Gastrocnemius medialis (tissue), 4 donors: ENCODE results near the gene CARD11. TPM values are rescaled to one million over a fixed set of nuclear protein-coding genes. Genes with fewer than 3 reads are reported as not detected.
A peak's percentile ranks its signal among the peaks of the same experiment; 100 is the strongest.

ENCODE experiments used
- ATAC-seq, 2 donors: fragments of 150-250 bp; one replicate each; pipeline ENCODE4 v1.9.1; 2016
- DNase-seq, 2 donors: peaks; one replicate each; pipeline ENCODE4 v3.0.0-alpha.2; 2019
- H3K27ac ChIP-seq, 4 donors: fragments of 200-600 bp; sonication (generic); 1 replicate in 1 of 4; 2 replicates in 3 of 4; pipeline ENCODE4 v1.5.1; 2016 to 2018; ENCODE audit warnings: mild to moderate bottlenecking in 2 of 4, moderate library complexity in 1 of 4
- H3K27me3 ChIP-seq, 3 donors: fragments of 200-600 bp; sonication (generic) in 2 of 3; 1 replicate in 1 of 3; 2 replicates in 2 of 3; pipeline versions ENCODE4 v1.5.1 to v1.6.0; 2016 to 2019; ENCODE audit warnings: mild to moderate bottlenecking in 1 of 3, moderate library complexity in 1 of 3
- H3K36me3 ChIP-seq, 2 donors: fragments of 200-600 bp; sonication (generic) in 1 of 2; one replicate each; pipeline ENCODE4 v1.5.1; 2017 to 2018
- H3K4me1 ChIP-seq, 2 donors: fragments of 200-600 bp; sonication (generic) in 1 of 2; one replicate each; pipeline ENCODE4 v1.5.1; 2016 to 2017; ENCODE audit warnings: mild to moderate bottlenecking in 2 of 2
- H3K4me3 ChIP-seq, 4 donors: fragments of 200-600 bp; sonication (generic) in 3 of 4; 1 replicate in 1 of 4; 2 replicates in 3 of 4; pipeline ENCODE4 v1.5.1; 2016 to 2019; ENCODE audit warnings: mild to moderate bottlenecking in 2 of 4
- H3K9me3 ChIP-seq, 3 donors: fragments of 200-600 bp; sonication (generic) in 2 of 3; 1 replicate in 1 of 3; 2 replicates in 2 of 3; pipeline ENCODE4 v1.5.1; 2016 to 2019
- POLR2A ChIP-seq, 2 donors: fragments of 450-650 bp; IDR thresholded peaks; one replicate each; pipeline ENCODE4 v1.6.1; 2017; ENCODE audit warnings: antibody characterized with exemption in 2 of 2, mild to moderate bottlenecking in 2 of 2, moderate library complexity in 2 of 2
- in situ Hi-C, 4 donors: fragments of 200-750 bp; cut with MboI; loops; one replicate each; pipeline versions ENCODE4 v1.15.0 to v1.8.0; 2017; ENCODE audit warnings: low sequenced_read_pairs in 4 of 4
- intact Hi-C: fragments of 100-400 bp; cut with DNase I; formaldehyde crosslinking; loops from one replicate; pipeline ENCODE4 v1.15.1; 2023; ENCODE audit warnings: low total_unique reads
- total RNA-seq, 4 donors: library from RNA; depleted of rRNA; stranded (reverse); fragments of >200 nt; gene quantifications; one replicate each; pipeline versions ENCODE4 v1.1.0 to v1.2.3, GENCODE V29; 2016
- TF ChIP-seq, protein P1 (sequence below), 5 experiments: fragments of 450-650 bp in 3 of 5; fragments of 200-600 bp in 2 of 5; sonication (generic) in 2 of 5; IDR thresholded peaks in 4 of 5; conservative IDR thresholded peaks in 1 of 5; 1 replicate in 4 of 5; 2 replicates in 1 of 5; pipeline ENCODE4 v1.5.1; 2016 to 2019; ENCODE audit warnings: antibody characterized with exemption in 5 of 5, mild to moderate bottlenecking in 3 of 5, moderate library complexity in 3 of 5

The CARD11 gene
- total RNA-seq, 4 donors from 2014 or later, result 0.13 TPM; not detected in 3

DNA sequence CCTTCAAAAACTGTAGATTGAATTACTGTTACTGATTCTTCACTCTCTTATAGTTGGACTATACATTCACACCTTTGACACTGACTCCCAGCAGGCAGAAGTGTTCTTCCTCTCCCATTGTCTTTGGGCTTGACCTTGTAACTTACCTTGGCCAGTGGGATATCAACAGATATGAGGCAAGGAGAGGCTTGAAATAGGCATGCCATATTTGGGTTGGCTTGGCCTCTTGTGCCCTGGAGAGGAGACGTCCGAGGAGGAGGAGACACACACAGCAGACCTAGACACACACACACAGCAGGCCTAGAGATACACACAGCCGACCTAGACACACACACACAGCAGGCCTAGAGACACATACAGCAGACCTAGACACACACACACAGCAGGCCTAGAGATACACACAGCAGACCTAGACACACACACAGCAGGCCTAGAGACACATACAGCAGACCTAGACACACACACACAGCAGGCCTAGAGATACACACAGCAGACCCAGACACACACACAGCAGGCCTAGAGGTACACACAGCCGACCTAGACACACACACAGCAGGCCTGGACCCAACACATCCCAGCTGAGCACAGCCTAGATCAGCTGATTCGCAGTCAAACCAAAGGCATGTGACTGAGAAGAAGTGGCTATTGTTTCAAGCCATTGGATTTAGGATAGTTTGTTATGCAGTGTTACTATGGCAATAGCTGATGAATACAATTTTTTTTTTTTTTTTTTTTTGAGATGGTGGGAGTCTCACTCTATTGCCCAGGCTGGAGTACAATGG lies 187.1 kb downstream of the CARD11 start:
- no peak for TF ChIP-seq POLR2A (IDR thresholded peaks at IDR 0.05)
- TF ChIP-seq, protein P1, sequence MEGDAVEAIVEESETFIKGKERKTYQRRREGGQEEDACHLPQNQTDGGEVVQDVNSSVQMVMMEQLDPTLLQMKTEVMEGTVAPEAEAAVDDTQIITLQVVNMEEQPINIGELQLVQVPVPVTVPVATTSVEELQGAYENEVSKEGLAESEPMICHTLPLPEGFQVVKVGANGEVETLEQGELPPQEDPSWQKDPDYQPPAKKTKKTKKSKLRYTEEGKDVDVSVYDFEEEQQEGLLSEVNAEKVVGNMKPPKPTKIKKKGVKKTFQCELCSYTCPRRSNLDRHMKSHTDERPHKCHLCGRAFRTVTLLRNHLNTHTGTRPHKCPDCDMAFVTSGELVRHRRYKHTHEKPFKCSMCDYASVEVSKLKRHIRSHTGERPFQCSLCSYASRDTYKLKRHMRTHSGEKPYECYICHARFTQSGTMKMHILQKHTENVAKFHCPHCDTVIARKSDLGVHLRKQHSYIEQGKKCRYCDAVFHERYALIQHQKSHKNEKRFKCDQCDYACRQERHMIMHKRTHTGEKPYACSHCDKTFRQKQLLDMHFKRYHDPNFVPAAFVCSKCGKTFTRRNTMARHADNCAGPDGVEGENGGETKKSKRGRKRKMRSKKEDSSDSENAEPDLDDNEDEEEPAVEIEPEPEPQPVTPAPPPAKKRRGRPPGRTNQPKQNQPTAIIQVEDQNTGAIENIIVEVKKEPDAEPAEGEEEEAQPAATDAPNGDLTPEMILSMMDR (IDR thresholded peaks at IDR 0.05 in 4 of 5, conservative IDR thresholded peaks at IDR 0.05 in 1 of 5), result no peak
- intact Hi-C loops, result no loop called here
- Histone ChIP-seq H3K27me3 (no peaks in the 10 kb centered on the region), H3K4me1 (peaks cover 0 to 4% of the 10 kb centered on the region in 2 donors), H3K4me3 (no peak overlapping the region), H3K27ac (no peak overlapping the region), H3K9me3 (no peaks in the 10 kb centered on the region), H3K36me3 (no peaks in the 10 kb centered on the region)
- in situ Hi-C loops, result no loop called here
- ATAC-seq, result peak; percentile 30 to 63
- DNase-seq, result peak in 1 of 2 donors; percentile 43

Other genes with a start within 250 kb of the CARD11 start
- 1 to 10 TPM; 7.6 to 8.4 (median 8.1) TPM for gene GNA12, start 199.6 kb downstream of the CARD11 start, total RNA-seq